Muscle layer of duodenum (tissue), 2 donors: ENCODE data around the gene KIAA0319L.

ENCODE experiments used
- H3K27ac ChIP-seq: one replicate; pipeline ENCODE4 v1.7.0; 2013; ENCODE audit warnings: mild to moderate bottlenecking, low read length
- H3K27me3 ChIP-seq: one replicate; pipeline ENCODE4 v1.7.0; 2013; ENCODE audit warnings: low read depth, mild to moderate bottlenecking, control low read depth, low read length
- H3K36me3 ChIP-seq, 2 donors: one replicate each; pipeline ENCODE4 v1.7.0; 2013; ENCODE audit warnings: low read length in 2 of 2, control low read depth in 1 of 2, mild to moderate bottlenecking in 1 of 2; ENCODE audit not compliant: insufficient read depth in 2 of 2, control insufficient read depth in 1 of 2
- H3K4me1 ChIP-seq, 2 donors: one replicate each; pipeline ENCODE4 v1.7.0; 2013; ENCODE audit warnings: low read length in 2 of 2, mild to moderate bottlenecking in 2 of 2, control low read depth in 1 of 2, moderate library complexity in 1 of 2; ENCODE audit not compliant: insufficient read depth in 2 of 2, control insufficient read depth in 1 of 2
- H3K4me3 ChIP-seq, 2 donors: one replicate each; pipeline ENCODE4 v1.7.0; 2013; ENCODE audit warnings: low read length in 2 of 2, low read depth in 1 of 2, mild to moderate bottlenecking in 1 of 2
- H3K9me3 ChIP-seq, 2 donors: one replicate each; pipeline ENCODE4 v1.7.0; 2013; ENCODE audit warnings: low read length in 2 of 2, control low read depth in 1 of 2, mild to moderate bottlenecking in 1 of 2; ENCODE audit not compliant: control insufficient read depth in 1 of 2
- donor health status: healthy.

The KIAA0319L gene

DNA sequence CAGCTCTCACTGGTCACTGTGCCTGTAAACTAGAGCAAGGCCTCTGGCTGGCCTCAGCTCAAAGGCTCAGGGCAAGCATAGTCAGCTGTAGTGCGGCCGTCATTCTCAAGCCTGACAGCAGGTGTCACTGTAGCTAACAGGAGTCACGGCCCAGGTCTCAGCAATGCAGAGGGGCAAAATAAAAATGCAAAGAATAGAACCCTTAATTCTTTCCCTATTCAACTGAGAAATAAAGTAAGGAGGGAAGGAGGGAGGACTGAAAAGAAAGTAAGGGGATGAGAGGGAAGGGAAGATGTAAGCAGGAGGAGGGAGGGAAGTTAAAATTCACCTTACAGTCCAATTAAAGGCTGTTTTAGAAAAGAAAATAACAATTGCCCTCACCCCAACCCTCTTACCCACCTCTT is 106.1 kb downstream of the KIAA0319L start:
- no peaks in the 10 kb centered on the region for H3K9me3 ChIP-seq
- peaks cover 14 to 22% of the 10 kb centered on the region in 2 donors for H3K4me1 ChIP-seq
- H3K4me3 ChIP-seq, result no peak overlapping the region
- H3K27ac ChIP-seq, result no peak overlapping the region
- H3K36me3 ChIP-seq, result peaks cover 50 to 63% of the 10 kb centered on the region in 2 donors
- H3K27me3 ChIP-seq, result no peaks in the 10 kb centered on the region

- Histone ChIP-seq H3K27me3 (no peaks in the 10 kb centered on the region), H3K4me1 (peaks cover 14 to 22% of the 10 kb centered on the region in 2 donors), H3K4me3 (no peak overlapping the region), H3K9me3 (no peaks in the 10 kb centered on the region), H3K27ac (no peak overlapping the region), H3K36me3 (peaks cover 61 to 66% of the 10 kb centered on the region in 2 donors)
These were observed 107.7 kb downstream of the KIAA0319L start for GRCh38 chr1:35449334-35450008.

- peaks cover 58 to 66% of the 10 kb centered on the region in 2 donors for H3K36me3 ChIP-seq
- H3K4me3 ChIP-seq, result no peak overlapping the region
- no peaks in the 10 kb centered on the region for H3K27me3 ChIP-seq
- H3K9me3 ChIP-seq, result no peaks in the 10 kb centered on the region
- no peak overlapping the region for H3K27ac ChIP-seq
- H3K4me1 ChIP-seq, result peaks cover 14 to 22% of the 10 kb centered on the region in 2 donors
These were observed 108.8 kb downstream of the KIAA0319L start for GRCh38 chr1:35448344-35448801.

DNA sequence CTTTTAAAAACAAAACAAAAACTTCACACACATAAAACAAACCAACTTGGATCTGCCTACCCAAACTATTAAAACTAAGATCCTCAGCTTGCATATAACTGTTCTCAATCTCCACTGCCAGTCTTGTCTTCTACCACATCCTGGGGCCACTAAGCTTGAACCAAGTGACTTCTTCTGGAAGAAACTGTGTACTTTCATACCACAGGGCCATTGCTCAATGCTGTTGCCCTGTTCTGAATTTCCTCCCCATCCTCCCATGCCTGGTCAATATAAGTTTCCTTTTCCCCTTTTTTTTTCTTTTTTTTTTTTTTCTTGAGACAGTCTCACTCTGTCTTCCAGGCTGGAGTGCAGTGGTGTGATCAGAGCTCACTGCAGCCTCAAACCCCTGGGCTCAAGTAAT is 109.9 kb downstream of the KIAA0319L start:
- H3K4me3 ChIP-seq, result no peak overlapping the region

DNA sequence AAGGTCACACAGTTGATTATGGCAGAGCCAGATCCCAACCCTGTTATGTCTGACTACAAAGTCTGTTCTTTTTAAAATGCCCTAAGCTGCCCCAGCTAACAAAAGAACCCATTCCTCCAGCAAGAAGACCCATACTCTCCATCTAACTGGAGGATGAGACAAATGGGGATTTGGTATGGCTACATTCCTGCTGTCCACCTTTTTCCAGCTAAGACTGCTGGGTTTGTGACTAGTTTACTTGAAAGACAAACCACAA is 112.8 kb downstream of the KIAA0319L start:
- Histone ChIP-seq H3K27me3 (no peaks in the 10 kb centered on the region), H3K36me3 (peaks cover 72 to 88% of the 10 kb centered on the region in 2 donors), H3K9me3 (no peaks in the 10 kb centered on the region), H3K27ac (no peak overlapping the region), H3K4me1 (no peaks in the 10 kb centered on the region), H3K4me3 (no peak overlapping the region)

More for the DNA sequence above, 109.9 kb downstream of the KIAA0319L start:
- no peaks in the 10 kb centered on the region for H3K27me3 ChIP-seq
- peaks cover 9 to 16% of the 10 kb centered on the region in 2 donors for H3K4me1 ChIP-seq
- H3K36me3 ChIP-seq, result peaks cover 62 to 75% of the 10 kb centered on the region in 2 donors
- no peaks in the 10 kb centered on the region for H3K9me3 ChIP-seq
- no peak overlapping the region for H3K27ac ChIP-seq

DNA sequence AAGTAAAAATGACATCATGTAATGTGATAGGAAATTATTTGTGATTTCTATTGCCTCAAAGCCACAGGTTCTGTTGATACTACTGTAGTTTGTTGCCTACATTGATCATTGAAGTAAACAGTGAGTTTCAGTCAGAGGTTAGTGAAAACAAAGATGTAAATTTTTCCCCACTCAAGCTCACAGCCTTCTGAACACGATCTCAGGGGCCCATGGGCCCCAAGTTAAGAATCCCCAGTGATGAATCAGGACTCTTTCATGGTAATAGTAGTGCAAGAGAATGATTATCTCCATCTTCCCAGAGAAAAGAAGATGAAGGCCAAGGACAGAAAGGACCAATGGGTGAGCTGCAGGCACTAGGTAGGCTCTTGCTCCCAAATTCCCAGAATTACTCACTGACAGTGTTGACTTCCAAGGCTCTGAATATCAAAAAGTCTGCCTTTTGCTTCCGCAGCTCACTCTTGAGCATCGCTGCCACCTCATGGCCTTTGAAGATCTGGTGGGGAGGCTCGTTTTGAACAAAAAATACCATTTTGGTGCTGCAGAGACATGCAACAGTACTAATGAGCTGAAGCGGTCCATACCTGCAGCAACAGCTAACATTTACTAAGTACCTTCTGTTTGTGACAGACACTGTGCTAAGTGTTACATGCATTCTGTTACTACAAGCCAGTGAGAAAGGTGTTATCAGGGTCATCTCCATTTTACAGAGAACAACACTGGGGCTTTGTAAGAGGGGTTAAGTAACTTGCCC is 113.3 kb downstream of the KIAA0319L start:
- Histone ChIP-seq H3K9me3 (no peaks in the 10 kb centered on the region), H3K36me3 (peaks cover 72 to 88% of the 10 kb centered on the region in 2 donors), H3K4me1 (no peaks in the 10 kb centered on the region)

DNA sequence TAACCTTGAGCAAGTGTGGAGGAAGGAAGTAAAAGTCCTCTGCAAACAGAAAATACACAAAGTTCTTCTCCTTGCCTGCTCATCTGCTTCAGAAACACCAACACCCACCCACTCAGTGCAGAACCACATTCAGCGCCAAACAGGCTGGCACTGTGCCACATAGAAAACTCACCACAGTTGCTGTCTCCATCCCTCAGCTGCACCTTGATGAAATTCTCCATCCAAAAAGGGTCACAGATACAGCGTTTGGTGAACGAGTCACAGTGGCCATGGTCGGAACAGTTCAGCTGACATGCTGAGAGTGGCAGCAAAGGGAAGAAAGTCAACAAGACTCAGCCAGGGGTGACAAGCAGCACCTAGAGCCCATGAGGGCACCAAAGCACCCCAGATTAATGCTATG is 114.5 kb downstream of the KIAA0319L start:
- no peak overlapping the region for H3K4me3 ChIP-seq
- H3K27ac ChIP-seq, result no peak overlapping the region
- H3K27me3 ChIP-seq, result no peaks in the 10 kb centered on the region
- no peaks in the 10 kb centered on the region for H3K4me1 ChIP-seq
- peaks cover 67 to 83% of the 10 kb centered on the region in 2 donors for H3K36me3 ChIP-seq
- H3K9me3 ChIP-seq, result no peaks in the 10 kb centered on the region

More for the DNA sequence above, 113.3 kb downstream of the KIAA0319L start:
- H3K27me3 ChIP-seq, result no peaks in the 10 kb centered on the region
- no peak overlapping the region for H3K27ac ChIP-seq
- no peak overlapping the region for H3K4me3 ChIP-seq

DNA sequence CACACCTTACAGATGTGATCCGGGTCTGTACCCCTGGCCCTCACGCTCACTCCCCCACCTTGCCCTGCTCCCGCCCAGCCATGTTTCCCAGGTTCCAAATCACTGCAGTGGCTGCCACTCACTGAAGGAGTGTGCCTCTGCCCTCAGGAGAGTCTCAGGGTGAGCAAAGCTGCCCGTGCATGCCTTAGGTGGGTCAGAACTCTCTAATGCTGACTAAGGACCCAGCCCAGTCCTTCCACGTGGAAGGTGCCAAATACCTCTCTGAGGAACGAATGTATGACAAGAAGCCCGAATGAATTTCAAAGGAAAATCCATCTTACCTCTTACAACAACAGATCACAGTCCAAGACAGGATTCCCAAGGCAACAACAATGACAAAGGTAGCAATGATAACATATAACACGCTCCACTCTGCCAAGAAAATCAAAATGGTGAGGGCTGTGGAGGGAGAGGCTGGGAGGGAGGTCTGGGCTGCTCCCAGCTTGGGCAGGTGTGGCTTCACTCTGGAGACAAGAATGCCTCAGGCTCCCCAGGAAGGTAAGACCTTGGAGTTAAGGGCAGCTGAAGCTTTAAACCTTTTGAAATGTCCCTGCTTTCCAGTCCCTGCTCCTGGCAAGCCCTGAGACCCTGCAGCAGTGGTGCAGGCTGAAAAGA is 115.2 kb downstream of the KIAA0319L start:
- H3K4me1 ChIP-seq, result no peaks in the 10 kb centered on the region
- no peaks in the 10 kb centered on the region for H3K9me3 ChIP-seq
- H3K4me3 ChIP-seq, result no peak overlapping the region
- H3K36me3 ChIP-seq, result peaks cover 66 to 83% of the 10 kb centered on the region in 2 donors
- H3K27ac ChIP-seq, result no peak overlapping the region
- no peaks in the 10 kb centered on the region for H3K27me3 ChIP-seq

DNA sequence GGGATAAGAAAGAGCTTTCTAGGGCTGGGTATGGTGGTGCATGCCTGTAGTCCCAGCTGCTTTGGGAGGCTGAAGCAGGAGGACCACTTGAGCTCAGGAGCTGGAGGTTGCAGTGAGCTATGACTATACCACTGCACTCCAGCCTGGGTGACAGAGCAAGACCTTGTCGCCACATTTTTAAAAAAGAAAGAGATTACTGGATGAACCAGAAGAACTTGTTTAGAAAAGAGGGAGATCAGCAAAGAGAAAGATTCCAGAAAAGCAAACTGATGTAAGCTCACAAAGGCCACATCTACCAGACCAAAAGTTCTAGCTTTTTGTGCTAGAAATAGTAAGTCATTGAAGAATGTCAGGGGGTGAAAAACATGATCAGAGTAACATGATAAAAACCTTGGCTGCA is 117.6 kb downstream of the KIAA0319L start:
- no peaks in the 10 kb centered on the region for H3K9me3 ChIP-seq
- no peak overlapping the region for H3K27ac ChIP-seq
- peaks cover 52 to 86% of the 10 kb centered on the region in 2 donors for H3K36me3 ChIP-seq
- no peaks in the 10 kb centered on the region for H3K27me3 ChIP-seq
- H3K4me1 ChIP-seq, result no peaks in the 10 kb centered on the region
- no peak overlapping the region for H3K4me3 ChIP-seq

- no peak overlapping the region for H3K27ac ChIP-seq
- no peak overlapping the region for H3K4me3 ChIP-seq
- no peaks in the 10 kb centered on the region for H3K27me3 ChIP-seq
- peaks cover 43 to 86% of the 10 kb centered on the region in 2 donors for H3K36me3 ChIP-seq
- H3K9me3 ChIP-seq, result no peaks in the 10 kb centered on the region
- H3K4me1 ChIP-seq, result no peaks in the 10 kb centered on the region
These were observed 120.0 kb downstream of the KIAA0319L start for GRCh38 chr1:35437200-35437599.

DNA sequence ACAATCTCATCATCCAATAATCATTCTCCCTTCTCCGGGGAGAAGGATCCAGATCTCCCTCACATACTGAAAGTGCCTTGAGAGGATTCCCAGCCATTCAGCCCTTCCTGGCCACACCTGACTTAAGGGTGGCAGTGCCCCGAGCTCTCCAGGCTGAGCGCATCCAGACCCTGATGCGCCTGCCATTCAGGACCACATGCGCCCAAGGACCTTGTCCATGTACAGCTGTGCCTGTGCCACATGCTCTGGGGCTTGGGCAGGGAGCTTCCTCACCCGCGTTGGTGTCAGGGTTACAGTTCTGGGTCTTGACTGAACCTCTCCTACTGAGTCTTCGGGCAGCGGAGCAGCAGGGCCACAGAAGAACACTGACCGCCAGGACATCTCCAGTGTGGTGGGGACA is 121.1 kb downstream of the KIAA0319L start:
- Histone ChIP-seq H3K4me1 (no peaks in the 10 kb centered on the region), H3K9me3 (no peaks in the 10 kb centered on the region), H3K4me3 (no peak overlapping the region), H3K27me3 (no peaks in the 10 kb centered on the region), H3K27ac (no peak overlapping the region), H3K36me3 (peaks cover 40 to 77% of the 10 kb centered on the region in 2 donors)
